ENCODE data around the gene GALNTL6. TPM values are rescaled to one million over a fixed set of nuclear protein-coding genes. Genes with fewer than 3 reads are reported as not detected.

The GALNTL6 gene
- total RNA-seq, 1 experiment from 2014 or later = not detected

DNA sequence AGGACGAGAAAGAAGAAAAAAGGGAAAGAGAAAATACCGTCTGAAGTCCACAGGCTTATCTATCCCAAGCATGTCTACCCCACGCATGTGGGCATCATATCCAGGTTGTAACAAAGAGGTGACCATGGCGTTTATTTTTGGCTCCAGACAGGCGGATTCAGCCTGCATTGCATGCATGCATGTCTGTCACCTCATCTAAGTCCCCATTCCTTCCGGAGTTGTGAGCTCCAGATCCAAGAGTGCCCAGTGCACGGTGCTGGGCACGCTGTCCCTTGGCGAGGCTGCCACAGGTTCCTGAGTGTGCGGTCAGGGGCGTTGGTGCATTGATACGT lies 905 bp upstream of the GALNTL6 start:
- CTCF ChIA-PET = no interaction called here
- peak overlapping the region; percentile 53 for H3K4me3 Mint-ChIP-seq (ENCODE audit: unreplicated experiment)
- H3K27ac Mint-ChIP-seq (ENCODE audit: low read depth, unreplicated experiment) = no peak overlapping the region
- no TSS peak for BruUV-seq (replicated peaks)
- H3K27me3 Mint-ChIP-seq (ENCODE audit: insufficient read depth, unreplicated experiment) = peaks cover 39% of the 10 kb centered on the region
- H3K36me3 Mint-ChIP-seq (ENCODE audit: insufficient read depth, unreplicated experiment) = no peaks in the 10 kb centered on the region
- DNase-seq (ENCODE audit: unreplicated experiment) = no peak
- POLR2A ChIA-PET = no interaction called here
- TF ChIP-seq, protein P1, sequence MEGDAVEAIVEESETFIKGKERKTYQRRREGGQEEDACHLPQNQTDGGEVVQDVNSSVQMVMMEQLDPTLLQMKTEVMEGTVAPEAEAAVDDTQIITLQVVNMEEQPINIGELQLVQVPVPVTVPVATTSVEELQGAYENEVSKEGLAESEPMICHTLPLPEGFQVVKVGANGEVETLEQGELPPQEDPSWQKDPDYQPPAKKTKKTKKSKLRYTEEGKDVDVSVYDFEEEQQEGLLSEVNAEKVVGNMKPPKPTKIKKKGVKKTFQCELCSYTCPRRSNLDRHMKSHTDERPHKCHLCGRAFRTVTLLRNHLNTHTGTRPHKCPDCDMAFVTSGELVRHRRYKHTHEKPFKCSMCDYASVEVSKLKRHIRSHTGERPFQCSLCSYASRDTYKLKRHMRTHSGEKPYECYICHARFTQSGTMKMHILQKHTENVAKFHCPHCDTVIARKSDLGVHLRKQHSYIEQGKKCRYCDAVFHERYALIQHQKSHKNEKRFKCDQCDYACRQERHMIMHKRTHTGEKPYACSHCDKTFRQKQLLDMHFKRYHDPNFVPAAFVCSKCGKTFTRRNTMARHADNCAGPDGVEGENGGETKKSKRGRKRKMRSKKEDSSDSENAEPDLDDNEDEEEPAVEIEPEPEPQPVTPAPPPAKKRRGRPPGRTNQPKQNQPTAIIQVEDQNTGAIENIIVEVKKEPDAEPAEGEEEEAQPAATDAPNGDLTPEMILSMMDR (IDR thresholded peaks at IDR 0.05; ENCODE audit: unreplicated experiment) = no peak
- H3K4me1 Mint-ChIP-seq (ENCODE audit: insufficient read depth, unreplicated experiment) = peaks cover 8% of the 10 kb centered on the region
- H3K9me3 Mint-ChIP-seq (ENCODE audit: unreplicated experiment) = no peaks in the 10 kb centered on the region
- intact Hi-C loops (cut with micrococcal nuclease) = no loop called here

DNA sequence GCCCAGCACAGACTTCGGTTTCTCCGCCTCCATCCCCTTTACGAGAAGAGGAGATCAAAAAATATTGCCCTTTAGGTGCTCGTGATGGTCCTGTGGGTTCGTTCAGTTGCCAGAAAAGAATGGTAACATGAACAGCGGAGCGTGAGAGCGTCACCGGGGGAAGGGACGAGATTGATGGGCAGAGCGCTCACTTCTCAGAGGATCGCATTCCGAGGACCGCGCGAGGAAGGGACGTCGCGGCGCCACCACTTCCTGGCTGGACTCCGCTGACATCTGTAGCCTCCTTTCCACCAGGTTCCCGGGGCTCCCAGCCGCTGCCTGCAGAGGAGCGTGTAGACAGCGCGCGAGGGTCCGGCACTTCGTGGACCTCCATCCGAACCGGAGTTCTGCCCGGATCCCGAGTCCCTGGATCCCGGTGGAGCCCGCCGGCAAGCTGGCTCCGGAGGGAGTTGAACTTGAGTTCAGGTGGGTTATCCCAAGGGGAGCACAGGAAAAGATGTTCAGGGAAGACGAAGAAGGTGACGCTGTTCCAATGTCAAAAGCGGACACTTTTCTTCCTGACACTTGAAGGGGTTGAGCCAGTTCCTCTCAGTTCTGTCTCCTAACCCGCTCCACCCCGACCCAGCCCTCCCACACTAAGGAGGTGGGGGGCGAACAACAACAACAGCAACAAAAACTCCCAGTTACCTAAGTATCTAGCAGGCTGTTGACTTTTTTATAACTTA lies 484 bp downstream of the GALNTL6 start:
- CTCF ChIA-PET = no interaction called here
- peak overlapping the region; percentile 66 for H3K27ac Mint-ChIP-seq (ENCODE audit: low read depth, unreplicated experiment)

DNA sequence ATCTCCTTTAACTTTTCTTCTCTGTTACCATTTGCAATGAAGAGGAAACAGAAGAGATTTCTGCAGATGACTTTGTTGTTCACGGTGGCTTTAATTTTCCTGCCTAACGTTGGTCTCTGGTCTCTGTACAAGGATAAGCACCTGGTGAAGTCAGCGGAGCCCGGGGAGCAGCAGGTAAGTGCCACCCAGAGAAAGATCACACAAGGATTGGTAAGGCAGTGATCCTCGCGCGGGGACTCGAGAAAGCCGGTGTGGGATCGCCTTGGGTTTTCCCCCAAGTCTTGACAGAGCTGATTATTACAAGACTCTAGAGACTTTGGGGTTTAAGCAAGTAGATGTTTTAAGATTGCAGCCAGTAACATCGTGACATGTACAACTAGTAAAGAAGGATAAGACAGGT lies 1.3 kb downstream of the GALNTL6 start:
- Mint-ChIP-seq H3K27me3 (ENCODE audit: insufficient read depth, unreplicated experiment) (peaks cover 47% of the 10 kb centered on the region), H3K9me3 (ENCODE audit: unreplicated experiment) (no peaks in the 10 kb centered on the region)

More for the DNA sequence above, 484 bp downstream of the GALNTL6 start:
- POLR2A ChIA-PET = no interaction called here
- Mint-ChIP-seq H3K36me3 (ENCODE audit: insufficient read depth, unreplicated experiment) (no peaks in the 10 kb centered on the region), H3K4me3 (ENCODE audit: unreplicated experiment) (peak overlapping the region; percentile 53), H3K4me1 (ENCODE audit: insufficient read depth, unreplicated experiment) (peaks cover 8% of the 10 kb centered on the region), H3K9me3 (ENCODE audit: unreplicated experiment) (no peaks in the 10 kb centered on the region), H3K27me3 (ENCODE audit: insufficient read depth, unreplicated experiment) (peaks cover 39% of the 10 kb centered on the region)
- no peak for DNase-seq (ENCODE audit: unreplicated experiment)
- intact Hi-C loops (cut with micrococcal nuclease) = no loop called here
- no TSS peak for BruUV-seq (replicated peaks)
- TF ChIP-seq, protein P1 (IDR thresholded peaks at IDR 0.05; ENCODE audit: unreplicated experiment) = no peak

DNA sequence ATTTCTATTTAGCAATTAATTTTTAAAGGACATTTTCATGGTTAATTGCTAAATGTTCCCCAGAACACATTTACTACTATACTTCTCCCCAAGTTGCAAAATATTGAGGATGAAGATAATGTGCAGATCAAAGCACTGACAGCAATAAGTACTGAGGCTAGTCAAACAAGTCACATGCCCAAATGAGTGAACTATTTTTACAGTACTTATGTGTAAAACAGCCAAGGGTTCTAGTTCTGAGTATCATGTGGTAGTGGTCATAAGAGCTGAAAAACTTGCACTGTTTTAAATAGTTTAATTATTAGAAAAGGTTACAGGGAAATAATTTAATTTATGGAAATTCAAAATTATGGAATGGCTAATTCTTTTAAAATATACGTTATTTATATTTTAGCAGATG lies 3.8 kb downstream of the GALNTL6 start:
- Mint-ChIP-seq H3K27ac (ENCODE audit: low read depth, unreplicated experiment) (no peak overlapping the region), H3K4me1 (ENCODE audit: insufficient read depth, unreplicated experiment) (peaks cover 6% of the 10 kb centered on the region), H3K4me3 (ENCODE audit: unreplicated experiment) (no peak overlapping the region), H3K27me3 (ENCODE audit: insufficient read depth, unreplicated experiment) (peaks cover 52% of the 10 kb centered on the region), H3K36me3 (ENCODE audit: insufficient read depth, unreplicated experiment) (no peaks in the 10 kb centered on the region), H3K9me3 (ENCODE audit: unreplicated experiment) (no peaks in the 10 kb centered on the region)
- no TSS peak for BruUV-seq (replicated peaks)
- intact Hi-C loops (cut with micrococcal nuclease) = no loop called here
- ChIA-PET CTCF (no interaction called here), POLR2A (no interaction called here)
- TF ChIP-seq, protein P1 (IDR thresholded peaks at IDR 0.05; ENCODE audit: unreplicated experiment) = no peak
- DNase-seq (ENCODE audit: unreplicated experiment) = no peak

More for the DNA sequence above, 1.3 kb downstream of the GALNTL6 start:
- TF ChIP-seq, protein P1 (IDR thresholded peaks at IDR 0.05; ENCODE audit: unreplicated experiment) = no peak
- no peak overlapping the region for H3K4me3 Mint-ChIP-seq (ENCODE audit: unreplicated experiment)
- ChIA-PET CTCF (no interaction called here), POLR2A (no interaction called here)
- H3K27ac Mint-ChIP-seq (ENCODE audit: low read depth, unreplicated experiment) = no peak overlapping the region
- no peaks in the 10 kb centered on the region for H3K36me3 Mint-ChIP-seq (ENCODE audit: insufficient read depth, unreplicated experiment)
- no TSS peak for BruUV-seq (replicated peaks)
- H3K4me1 Mint-ChIP-seq (ENCODE audit: insufficient read depth, unreplicated experiment) = peaks cover 8% of the 10 kb centered on the region
- DNase-seq (ENCODE audit: unreplicated experiment) = no peak
- intact Hi-C loops (cut with micrococcal nuclease) = no loop called here
